HG03060 (cell line): ENCODE measurements around the gene GRID1.

Experiments
- ATAC-seq: cut with Tn5 transposase; IDR thresholded peaks from one replicate; pipeline ENCODE4 v1.9.1; 2021; ENCODE audit warnings: low read depth, moderate number of reproducible peaks; ENCODE audit not compliant: unreplicated experiment

Gene GRID1

GRCh38 chr10:86160890-86161585 lies 205.6 kb downstream of the GRID1 start:
- no peak for ATAC-seq

DNA sequence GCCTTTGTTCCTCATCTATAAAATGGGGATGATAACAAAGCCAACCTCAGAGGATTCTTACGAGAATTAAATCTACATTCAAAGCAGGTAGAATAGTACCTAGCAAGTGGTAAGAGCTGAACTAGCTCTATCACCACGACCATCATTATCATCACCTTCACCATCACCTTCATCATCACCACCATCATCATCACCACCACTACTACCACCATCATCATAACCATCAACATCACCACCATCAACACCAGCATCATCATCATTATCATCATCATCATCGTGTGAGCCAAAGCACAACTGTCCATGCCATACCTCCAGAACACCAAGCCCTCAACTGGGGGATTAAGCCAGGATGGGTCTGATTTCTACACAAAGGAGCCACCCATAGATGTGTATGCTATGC lies 206.8 kb downstream of the GRID1 start:
- no peak for ATAC-seq

DNA sequence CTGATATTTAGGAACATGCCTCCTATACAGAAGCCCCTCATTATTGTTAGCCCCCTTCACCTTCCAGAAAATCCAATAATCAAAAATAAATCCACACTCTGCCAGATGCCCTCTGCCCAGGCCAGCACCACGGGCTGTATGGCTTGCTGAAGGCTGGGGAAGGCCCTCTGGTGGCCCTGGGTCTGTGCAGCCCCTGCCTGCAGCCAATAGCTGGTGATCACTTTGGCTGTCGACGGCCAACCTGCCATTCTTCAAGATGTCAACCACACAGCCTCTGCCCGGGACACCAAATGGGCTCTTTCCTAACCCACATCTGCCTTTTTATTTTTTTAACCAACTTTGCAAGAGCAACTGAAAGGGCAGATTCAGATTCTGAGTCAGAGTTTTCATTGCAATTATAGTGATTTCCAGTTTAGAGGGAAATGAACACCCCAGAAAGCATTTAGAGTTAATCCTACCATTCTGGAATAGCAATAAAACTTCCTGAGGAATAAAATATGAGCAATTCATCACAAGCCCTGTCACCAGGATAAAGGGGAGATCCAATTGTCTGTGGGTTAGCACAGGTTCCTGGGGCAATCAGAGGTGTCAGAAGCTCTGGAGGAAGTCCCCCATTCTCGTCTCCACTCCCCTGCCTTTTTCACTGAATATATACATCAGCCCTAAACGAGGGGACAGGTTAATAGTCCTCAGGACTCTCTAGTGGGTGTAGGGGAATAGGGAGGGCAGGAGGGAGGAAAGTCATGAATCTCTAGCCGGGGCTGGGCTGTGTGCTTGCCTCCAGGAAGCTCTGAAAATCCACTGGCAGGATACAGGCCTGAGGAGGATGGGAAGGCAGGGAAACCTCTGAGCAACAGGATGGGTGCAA lies 211.3 kb downstream of the GRID1 start:
- ATAC-seq = no peak

DNA sequence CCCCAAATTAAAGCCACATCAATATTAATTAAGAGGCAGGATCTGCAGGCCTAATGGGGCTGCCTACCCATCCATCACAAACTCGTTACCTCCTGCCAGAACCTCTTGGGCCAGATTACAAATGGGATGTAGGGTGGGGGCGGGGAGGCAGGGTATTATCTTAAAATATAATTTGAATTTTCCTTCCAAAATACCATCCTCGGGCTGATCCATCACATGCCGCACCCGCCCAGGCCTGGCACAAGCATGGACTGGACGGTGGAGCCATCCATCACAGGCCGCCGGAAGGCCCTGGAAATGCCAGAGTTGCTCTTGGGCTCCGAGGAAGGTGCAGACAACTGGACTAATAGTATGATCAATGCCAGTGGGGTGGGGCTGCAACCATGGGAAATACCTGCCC lies 212.8 kb downstream of the GRID1 start:
- no peak for ATAC-seq

DNA sequence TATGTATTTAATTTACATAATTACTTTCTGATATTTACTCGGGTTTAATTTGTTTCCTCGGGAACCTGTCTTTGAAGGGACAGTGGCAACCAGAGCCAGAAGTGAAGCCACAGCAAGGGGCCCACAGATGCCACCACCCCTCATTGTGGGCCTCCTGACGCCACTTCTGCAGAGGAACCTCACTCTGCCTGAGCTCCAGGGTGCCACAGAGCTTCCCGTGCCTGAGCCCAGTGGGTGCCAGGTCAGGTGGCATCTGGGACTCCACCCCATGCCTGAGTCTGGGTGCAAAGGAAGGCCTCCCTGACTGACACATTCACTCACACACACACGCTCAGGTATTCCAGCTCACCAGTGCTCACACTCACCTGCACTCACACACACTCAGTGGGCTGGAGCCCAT lies 213.7 kb downstream of the GRID1 start:
- no peak for ATAC-seq

- ATAC-seq = no peak
Measured at GRCh38 chr10:86152354-86152753, 214.2 kb downstream of the GRID1 start.

GRCh38 chr10:86151613-86152012 lies 215.0 kb downstream of the GRID1 start:
- no peak for ATAC-seq

- ATAC-seq = no peak
Measured at GRCh38 chr10:86149257-86149656, 217.3 kb downstream of the GRID1 start.

- no peak for ATAC-seq
Measured at GRCh38 chr10:86148117-86148516, 218.5 kb downstream of the GRID1 start.

DNA sequence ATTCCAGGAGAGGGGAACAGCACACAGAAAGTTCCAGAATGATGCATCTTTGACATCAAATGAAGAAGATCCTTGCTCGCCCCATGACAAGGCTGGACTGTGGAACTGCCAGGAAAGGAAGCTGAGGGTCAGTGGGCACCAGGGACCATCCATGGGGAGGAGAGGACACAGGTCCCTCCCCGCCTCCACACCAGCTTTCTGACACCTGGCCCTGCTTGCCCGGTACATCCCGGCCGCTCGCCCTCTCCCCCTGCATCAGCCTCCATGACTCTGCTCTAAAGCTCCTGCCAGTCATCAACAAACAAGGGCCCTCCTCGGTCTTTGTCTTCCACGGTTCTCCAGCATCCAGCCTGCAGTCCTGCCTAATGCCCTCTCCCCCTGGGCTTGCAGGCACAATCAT lies 222.3 kb downstream of the GRID1 start:
- ATAC-seq = no peak

DNA sequence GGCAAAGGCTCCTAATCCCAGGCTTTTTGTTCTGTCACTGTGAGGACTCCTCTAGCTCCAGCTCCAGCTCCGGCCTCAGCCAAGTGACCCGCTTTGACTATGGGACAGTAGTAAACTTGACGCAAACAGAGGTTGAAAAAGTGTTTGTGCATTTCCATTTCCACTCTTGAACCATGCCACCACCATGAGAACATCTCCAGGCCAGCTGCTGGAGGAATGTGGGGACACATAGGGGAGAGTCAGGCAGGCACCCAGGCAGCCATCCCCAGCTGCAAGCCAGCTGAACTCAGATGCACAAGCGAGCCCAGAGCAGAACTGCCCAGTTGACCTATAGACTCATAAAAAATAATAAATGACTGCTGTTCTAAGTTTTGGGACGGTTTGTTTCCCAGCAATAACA lies 224.7 kb downstream of the GRID1 start:
- ATAC-seq = no peak

DNA sequence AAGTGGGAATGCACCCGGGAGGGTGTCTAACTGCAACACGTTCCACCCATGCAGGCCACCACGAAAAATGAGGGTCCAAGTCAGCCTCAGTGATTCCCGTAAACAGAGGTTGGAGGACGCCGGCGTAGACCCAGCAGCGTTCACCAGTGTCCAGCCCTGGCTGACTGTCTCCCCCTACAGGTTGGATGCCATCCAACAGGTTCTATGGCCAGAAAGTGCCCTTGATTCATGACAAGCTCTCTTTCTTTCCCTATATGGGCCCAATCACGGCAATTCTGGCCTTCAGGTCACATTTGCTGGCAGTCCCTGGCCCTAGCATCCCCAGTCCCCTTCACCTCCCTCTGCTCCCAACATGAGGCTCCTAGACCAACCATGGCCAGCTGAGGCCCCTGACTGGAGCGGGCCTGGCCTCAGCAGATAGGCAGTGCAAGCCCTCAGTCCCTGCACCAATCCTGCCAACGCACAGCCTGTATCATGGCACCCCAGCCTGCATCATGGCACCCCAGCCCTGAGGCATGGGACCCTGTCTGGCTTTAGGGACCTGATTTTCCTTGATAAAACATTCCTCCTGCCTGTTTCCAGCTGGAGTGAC lies 227.4 kb downstream of the GRID1 start:
- no peak for ATAC-seq

GRCh38 chr10:86138551-86139065 lies 228.0 kb downstream of the GRID1 start:
- no peak for ATAC-seq

- no peak for ATAC-seq
Measured at GRCh38 chr10:86137561-86137960, 229.0 kb downstream of the GRID1 start.

DNA sequence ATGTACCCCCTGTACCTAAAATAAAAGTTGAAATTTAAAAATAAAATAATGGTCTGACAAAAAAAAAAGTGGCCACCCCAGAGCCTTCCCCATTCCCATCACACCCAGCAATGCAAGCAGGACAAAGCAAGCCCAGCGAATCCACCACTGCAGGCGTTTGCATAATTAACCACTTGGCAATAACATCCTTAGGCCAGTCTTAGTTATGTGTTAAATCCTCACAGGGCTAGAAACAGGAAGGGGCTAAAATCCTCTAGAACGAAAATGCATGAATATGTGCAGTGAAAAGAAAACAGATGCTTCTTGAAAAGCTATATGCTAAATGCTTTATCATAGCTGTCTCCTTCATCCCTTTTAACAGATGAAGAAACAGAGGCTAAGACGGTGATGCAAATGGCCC lies 229.7 kb downstream of the GRID1 start:
- no peak for ATAC-seq

DNA sequence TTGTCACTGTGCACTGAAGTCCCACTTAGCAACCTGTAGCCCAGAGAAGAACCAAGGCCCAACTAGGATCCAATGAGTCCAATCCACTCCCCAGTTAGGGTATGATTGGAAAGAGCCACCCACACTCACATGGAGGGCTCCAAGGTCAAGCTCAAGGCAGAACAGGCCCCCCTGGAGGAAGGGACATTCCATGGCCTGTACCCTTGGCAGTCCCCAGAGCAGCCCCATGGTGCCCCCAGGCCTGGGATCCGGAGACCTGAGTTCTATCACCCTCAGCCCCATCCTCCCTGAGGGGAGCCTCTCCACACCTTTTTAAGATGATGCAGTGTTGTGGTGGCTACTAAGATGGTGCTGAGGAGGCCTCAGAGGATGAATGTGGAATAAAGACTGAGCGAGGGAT lies 231.4 kb downstream of the GRID1 start:
- no peak for ATAC-seq

- ATAC-seq = no peak
Measured at GRCh38 chr10:86130737-86131475, 235.7 kb downstream of the GRID1 start.

GRCh38 chr10:86130041-86130440 lies 236.6 kb downstream of the GRID1 start:
- ATAC-seq = no peak

DNA sequence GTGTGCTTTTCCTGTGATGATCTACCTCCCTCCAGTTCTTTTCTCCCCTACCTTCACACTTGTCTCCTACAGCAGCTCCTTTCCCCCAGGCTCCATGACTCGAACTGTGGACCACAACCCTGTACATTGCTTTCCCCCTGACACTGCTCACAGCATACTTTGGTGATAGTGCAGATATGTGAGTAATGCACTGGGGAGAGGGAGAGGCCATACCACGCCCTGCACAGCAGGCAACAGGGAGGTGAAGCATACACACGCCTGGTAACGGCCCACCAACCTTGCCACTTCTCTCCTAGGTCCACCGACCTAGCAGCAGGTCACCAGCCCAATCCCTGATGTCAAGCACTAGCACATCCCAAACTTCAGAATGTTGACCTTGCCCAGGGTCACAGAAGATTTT lies 238.2 kb downstream of the GRID1 start:
- ATAC-seq = no peak

DNA sequence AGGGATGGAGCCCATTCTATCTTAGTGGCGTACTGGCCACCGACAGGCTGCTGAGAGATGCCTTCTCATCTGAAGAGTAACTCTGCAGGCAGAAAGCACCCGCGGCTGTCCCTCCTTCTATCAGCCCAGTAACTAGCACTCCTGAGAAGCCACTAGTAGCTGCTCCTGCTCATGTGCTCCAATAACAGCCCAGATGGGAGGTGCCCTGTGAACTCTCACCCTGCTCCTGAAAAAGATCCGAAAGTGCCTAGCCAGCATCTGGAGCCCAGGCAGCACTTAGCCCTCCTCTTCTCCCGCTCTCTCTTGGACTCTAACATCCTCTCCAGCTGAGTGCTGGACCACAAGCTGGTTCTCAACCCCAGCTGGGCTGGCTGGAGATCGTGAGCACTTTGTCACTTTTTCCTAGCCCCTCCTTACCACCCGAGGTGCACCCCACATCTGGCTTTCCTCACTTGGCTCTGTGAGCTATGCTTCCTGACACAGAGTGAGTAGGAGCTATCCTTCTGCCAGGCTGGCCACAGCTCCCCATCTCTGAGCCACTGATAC lies 239.2 kb downstream of the GRID1 start:
- no peak for ATAC-seq
